ENCODE results near the gene SIGLEC15.

SIGLEC15 gene

GRCh38 chr18:45887585-45887984 is 62.1 kb downstream of the SIGLEC15 start:
- no peak for DNase-seq

GRCh38 chr18:45889419-45890064 is 64.1 kb downstream of the SIGLEC15 start:
- DNase-seq = no peak

GRCh38 chr18:45890606-45891005 is 65.1 kb downstream of the SIGLEC15 start:
- no peak for DNase-seq

- no peak for DNase-seq
Measured at GRCh38 chr18:45891806-45892205, 66.3 kb downstream of the SIGLEC15 start.
